T-helper 22 cell (primary cell): Measurements from ENCODE around the gene IL1RAPL2.

ENCODE experiments used
- DNase-seq: peaks from one replicate; pipeline ENCODE4 v3.0.0-alpha.2; 2020; ENCODE audit warnings: low read depth

IL1RAPL2 gene

DNA sequence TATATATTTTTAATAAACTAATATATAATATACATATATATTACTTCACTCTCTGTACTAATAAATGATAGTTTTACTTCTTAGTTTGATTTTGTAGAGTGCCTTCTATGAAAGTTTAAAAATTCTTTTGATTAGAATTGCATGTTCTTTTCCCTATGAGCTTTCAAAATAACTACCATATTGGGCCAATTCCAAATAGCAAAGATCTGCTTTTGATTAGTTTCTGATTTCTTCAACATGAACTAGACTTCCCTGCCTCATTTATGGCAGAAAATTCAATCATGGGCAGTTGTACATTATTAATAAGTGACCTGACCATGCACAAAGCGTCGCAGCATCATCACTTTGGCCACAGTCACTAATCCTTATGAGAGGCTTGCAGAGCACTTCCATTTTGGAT, 703.4 kb downstream of the IL1RAPL2 start:
- DNase-seq = no peak

DNA sequence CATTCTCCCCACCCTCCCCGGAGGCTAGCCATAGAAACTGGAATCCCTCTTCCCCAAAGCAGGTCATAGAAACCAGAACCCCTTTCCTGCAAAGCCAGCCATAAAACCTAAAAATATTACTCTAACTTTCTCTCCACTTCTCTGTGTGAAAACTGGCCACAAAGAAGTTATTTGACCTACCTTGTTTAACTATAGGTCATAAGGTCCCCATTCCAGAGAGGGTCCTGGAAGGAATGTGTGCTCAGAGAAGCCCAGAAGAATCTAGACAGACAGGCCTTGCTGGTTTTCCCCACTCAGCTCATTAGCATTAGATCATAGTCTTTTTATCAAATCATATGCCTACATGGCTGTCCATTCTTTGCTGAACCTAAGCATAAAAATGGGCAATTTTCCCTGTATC, 707.3 kb downstream of the IL1RAPL2 start:
- no peak for DNase-seq

DNA sequence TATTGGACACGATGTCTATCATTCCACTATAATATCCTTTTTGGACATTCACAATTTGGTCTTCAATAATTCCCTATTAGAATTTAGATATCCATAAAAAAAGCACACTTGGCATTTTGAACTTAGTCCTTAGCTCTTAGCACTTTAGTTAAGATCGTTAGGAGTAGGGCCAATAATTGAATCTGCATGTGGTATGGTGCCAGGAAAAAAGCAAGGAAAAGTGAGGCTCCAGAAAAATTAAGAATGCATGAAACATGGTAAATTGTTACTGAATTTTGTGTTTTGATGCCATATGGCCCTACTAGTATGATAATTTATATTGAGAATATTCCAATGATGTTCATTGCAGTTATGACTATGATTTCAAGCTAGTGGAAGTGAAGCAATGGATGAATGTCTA, 708.1 kb downstream of the IL1RAPL2 start:
- no peak for DNase-seq

DNA sequence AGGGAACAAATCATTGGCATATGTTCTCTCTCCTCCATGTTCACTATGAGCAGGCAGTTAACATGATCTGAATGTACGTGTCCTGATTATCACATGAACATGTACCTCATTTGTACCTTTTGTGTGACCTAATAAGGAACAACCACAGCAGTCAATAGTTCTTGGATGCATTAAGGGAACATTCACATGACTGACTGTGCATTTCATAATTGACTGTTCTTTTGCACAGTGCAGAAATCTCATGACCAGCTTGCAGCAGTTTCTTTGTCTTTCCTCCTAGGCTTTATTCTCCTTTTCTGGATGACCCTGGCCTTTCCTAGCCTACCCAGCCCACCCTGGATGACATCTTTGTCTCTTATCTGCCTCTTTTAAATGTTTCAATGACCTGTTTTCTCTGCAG, 711.1 kb downstream of the IL1RAPL2 start:
- no peak for DNase-seq

DNA sequence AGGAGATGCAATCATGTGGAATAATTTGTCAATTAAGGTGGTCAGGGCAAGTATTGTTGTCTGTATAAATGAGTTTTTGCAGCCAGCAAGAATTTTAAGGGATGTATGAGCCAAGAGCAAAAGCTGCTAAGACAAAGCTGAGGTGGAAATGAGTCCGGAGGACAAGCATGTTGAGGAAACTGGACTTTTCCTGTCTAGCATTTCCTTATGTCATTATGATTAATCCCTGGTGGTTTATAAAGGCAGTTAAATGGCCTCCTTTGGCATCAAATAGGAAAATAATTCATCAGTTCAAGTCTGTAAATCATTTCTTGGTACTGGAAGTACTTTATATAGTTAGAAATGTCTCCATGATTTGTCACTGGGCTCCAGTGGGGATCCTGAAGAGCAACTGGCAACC, 716.1 kb downstream of the IL1RAPL2 start:
- no peak for DNase-seq

DNA sequence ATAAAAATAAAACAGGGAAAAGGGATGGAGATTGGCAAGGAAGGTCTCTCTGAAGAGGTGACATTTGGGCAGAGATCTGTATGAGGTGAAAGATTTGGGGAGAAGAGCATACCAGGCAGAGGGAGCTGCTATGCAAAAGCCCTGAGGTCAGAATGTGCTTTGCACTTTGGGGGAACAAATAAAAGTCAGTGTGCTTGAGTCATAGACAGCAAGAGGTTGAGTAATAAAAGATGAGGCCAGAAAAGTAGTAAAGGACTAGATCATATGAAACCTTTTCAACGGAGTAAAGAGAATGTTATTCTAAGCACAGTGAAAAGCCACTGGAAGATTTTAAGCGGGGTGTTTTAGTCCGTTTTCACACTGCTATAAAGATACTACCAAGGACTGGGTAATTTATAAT, 731.0 kb downstream of the IL1RAPL2 start:
- no peak for DNase-seq

DNA sequence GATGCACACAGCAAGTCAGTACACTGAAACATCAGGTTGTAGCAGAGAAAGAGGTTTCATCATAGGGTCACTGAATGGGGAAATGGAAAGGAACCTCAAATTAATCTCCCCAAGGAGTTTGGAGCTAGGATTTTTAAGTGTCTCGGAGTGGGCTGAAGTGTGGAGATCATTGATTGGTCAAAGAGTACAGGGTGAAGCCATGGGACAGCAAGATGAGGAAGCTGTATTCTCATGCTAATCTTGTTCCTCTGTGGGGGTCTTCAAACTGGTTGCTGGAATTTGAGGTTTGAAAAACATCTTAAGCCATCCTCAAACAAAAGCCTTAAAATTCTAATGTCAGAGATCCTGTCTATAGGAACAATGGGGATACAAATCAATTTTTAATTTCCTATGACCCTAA, 733.3 kb downstream of the IL1RAPL2 start:
- DNase-seq = no peak

DNA sequence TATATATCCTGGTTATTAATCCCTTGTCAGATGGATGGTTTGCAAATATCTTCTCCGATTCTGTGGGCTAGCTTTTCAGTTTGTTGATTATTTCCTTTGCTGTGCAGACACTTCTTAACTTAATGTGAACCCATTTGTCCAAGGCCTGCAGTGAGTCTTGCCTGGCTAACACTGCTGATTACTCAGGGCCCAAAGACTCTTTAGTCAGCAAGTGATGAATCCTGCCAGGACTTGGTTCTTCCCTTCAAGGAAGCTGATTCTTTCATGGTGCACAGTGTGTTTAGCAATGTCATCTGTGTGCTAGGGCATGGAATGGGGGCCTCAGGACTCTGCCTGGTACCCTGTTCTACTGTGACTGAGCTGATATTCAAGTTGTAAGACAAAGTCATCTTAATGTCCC, 736.2 kb downstream of the IL1RAPL2 start:
- no peak for DNase-seq

DNA sequence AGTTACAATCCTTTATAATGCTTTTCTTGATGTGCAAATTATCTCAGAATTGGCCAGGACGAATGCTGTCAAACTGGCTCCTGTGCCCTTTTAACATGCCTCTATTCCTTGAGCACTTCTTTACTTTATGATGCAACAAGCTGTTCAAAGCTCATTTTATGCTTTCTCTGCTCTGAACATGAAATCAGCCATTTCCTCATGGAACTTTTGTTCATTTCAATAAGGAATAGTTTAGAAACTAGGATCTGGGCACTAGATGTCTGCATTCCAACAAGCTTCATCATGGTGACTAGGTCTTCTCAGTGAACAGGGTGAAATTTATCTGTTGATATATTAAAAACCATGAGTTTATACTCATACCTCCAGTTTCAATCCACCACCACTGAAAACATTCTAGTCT, 741.8 kb downstream of the IL1RAPL2 start:
- DNase-seq = no peak

DNA sequence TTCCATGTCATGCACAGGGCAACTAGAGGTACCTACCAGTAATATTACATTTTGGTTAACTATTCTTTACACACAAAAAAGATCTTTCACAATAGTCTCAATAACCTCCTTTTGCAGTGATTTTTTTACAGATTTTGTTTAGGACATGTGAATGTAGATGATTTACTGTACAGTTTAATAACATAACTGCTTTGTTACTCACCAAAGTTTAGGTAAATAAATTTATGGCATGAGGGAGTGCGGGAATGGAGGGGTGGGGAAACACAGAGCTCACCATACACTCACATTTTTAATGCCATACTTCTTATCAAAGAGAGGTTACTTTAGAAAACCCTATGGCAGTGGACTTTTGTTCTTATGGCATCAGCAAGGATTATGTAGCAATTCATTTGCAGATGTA, 747.6 kb downstream of the IL1RAPL2 start:
- no peak for DNase-seq

DNA sequence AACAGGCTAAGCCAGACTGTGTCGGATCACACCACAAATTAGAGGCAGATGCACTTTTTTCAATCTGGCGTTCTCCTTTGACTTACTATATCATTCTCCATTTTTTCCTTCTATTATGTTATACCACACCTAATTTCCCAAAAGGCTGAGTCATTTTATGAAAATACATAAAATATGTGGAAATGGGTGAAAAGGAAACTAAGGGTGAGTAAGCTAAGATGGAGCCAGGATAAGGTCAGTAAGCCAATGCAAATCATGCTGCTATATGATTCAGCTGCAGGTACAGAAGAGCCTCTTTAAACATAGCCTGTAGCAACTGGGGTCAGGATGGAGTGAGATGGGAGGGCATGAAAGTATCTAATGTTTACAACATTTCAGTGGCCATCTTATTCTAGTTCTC, 748.5 kb downstream of the IL1RAPL2 start:
- DNase-seq = no peak

DNA sequence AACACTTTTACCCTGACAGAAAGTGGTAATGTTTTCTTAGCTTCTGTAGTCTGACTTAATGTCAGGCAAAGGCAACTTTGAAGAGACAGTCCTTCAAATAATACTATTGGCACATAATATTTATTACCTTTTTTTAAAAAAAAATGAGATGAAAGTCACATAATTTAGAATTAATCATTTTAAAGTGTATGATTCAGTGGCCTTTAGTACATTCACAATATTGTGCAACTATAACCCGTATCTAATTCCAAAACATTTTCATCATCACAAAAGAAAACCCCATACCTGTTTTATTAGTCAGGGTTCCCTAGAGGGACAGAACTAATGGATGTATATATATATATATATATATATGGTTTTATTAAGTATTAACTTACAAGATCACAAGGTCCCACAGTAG, 749.2 kb downstream of the IL1RAPL2 start:
- DNase-seq = no peak

DNA sequence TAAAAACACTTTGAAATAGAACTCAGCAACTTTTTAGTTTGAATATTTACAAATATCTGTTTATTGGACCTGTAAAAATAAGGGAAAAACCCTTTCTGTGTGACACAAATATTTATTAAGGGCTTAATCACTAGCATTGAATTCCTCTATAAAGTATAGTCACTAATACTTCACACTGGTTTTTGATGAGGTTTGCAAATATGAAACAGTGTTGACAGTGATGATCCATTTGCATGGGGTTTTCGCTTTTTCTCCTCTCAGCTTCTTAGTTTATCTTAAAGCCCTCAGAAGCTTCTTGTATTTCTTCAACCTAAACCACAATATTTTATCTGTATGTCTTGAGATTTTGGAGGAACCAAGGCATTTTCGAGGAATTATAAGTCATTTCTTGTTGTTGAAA, 751.1 kb downstream of the IL1RAPL2 start:
- no peak for DNase-seq

DNA sequence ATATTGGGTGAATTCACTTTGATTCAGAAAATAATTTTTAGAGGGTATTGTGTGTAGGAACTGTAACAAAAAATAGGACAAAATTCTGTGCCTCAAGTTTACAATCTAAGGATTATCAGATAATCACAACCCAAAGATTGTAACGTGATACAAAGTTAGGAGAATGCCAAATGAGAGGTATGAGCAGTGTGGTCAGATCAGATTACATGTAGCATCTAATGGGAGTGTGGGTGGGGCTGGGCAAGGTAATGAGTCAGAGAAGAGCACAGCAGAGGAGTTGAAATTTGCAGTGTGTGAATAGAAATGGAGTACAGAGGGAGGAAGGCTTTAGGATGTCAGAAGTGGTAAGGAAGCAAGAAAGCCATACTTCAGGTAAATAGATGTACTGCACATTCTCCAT, 757.9 kb downstream of the IL1RAPL2 start:
- DNase-seq = no peak

DNA sequence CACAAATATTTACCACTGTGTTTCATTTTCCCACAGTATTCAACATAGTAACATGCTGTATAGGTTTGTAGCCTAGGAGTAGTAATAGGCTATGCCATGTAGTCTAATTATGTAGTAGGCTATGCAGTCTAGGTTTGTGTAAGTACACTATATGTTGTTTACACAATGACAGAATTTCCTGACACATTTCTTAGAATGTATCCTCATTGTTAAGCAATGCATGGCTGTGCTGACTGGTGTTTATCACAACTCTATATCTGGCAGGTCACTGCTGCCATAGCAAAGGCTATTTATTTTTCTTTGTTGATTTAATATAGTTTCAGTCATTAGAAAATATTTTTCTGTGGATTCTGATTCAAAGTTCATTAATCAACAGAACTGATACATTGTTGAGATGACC, 762.8 kb downstream of the IL1RAPL2 start:
- no peak for DNase-seq

DNA sequence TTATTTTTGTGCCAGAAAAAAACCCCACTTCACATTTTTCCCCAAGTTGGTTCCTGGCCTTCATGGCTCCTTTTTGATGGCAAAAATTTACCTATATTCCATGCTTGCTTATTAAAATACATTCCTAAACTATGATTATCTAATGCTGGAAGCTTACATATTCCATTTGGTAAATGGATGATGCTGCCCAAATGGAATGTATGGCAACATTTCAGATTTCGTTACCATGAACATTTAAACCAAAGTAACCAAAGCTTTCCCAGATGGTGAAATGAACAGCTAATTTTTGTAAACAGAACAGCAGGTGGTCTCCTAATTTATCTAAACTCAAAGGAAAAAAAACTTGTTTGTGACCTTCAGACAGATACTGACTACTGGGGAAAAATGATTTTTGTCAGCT, 765.2 kb downstream of the IL1RAPL2 start:
- DNase-seq = no peak

DNA sequence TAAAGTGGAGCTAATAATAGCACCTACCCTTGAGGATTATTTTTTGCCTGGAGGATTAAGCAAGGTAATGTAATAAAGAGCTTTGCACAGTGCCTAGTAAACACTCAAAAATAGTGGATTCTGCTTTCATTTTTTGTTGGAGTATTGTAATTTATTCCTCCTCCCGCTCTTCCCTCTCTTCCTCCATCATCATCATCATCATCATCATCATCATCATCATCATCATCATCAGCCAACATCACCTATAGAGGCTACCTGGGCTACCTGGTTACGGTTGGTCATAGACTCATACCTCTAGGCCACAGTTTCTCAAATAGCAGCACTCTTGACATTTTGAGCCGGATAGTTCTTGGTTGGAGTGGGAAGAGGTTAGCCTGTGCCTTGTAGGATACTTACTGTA, 781.4 kb downstream of the IL1RAPL2 start:
- DNase-seq = no peak

DNA sequence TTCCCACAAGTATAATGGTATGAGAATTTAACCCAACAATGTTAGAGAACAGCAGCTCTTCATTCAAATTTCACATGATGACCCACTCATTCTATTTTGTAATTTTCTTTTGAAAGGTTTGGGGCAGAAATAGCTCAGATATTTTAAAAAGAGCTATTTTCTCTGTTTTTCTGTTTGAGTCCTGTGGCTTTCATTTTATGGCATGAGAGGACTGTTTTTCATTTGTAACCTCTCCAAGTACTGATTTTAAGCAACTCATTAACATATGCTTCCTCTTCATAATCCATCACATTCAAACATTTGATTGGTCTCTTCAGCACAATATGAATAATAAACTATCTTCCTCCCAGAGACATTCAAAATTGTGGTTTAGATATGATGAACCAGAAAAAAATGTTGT, 783.5 kb downstream of the IL1RAPL2 start:
- DNase-seq = no peak

DNA sequence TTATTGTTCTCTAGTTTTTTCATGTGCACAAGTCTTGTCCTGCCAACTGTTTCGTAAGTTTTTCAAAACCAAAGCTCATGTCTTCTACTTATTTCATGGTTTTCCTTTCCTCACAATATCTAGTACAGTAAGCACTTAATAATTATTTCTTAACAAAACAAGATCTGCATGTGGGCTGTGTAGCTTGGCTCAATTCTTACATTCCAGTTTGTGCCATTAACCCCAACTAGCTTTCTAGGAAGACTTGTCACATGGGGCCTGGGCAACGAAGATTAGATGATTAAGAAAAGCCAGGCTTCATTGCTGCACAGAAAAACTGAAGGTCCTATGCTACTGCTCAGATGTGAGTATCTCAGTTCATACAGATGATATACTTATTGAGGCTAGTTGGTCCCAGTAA, 809.8 kb downstream of the IL1RAPL2 start:
- DNase-seq = no peak

DNA sequence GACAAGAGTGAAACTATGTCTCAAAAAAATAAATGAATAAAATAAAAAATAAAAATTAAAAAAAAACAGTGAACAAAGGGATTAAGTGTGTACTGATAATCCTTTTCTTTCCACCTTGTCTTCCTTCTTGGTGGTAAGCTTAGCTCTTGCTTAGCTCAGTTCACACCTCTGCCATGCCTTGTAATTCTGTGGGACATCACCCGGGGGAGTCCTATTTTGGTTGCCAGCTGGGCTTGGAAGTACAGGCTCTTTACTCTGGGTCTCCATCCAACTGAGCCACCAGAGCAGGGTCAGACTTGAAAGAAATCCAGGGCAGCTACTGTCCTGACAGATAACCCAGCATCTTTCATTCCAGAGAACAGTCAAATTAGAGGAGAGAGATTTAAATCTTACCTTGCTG, 858.7 kb downstream of the IL1RAPL2 start:
- no peak for DNase-seq

DNA sequence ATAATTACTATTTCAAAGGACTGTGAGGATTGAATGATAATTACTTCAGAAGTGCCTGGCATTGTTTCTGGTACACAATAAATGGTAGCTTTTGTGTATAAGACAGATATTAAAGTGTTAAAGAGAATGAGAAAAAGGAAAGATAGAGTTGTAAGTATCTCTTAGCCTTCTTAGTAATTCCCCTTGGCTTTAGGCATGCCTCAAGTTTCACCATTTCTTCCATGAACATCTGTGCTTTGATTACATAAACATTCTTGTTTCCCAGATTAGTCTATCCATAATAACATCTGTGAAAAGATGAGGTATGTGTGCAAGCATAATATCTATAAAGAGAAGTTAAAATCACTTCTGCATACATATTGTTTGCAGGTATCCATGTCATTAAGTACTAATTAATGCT, 885.4 kb downstream of the IL1RAPL2 start:
- no peak for DNase-seq

DNA sequence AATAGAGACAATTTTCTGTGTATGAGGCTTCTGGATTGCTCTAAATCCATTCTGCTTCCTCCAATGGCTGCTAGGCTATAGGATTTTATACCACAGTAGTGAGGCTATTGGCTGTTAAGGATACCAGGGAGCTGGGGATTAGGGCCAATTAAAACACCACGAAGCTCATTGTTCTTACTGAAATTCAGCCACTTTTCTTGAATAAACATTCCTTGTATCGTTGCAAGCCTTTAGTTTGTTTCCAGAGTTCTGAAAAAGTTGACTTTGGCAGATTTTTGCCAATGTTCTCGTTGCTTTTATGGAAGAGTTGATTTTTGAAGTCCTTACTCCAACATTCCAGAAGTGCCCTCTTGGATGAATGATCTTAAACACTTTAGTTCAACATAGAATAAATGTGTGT, 892.8 kb downstream of the IL1RAPL2 start:
- no peak for DNase-seq

DNA sequence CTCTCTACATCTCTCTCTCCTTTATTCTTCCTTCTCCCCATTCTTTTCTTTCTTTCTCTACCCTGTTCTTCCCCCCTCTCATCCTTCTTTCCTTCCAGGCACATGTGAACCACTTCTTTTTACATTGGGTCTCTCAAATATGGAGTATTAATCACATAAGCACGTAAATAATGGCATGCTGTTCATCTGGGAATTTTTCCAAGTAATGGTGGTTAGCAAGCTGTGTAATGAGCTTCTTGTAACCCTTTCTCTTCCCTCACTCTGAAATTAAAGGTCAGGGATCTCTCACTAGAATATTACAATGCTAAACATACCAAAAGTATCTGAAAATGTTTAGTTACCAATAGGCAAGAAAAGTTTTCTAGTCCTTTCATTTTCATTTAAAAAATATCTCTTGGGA, 894.4 kb downstream of the IL1RAPL2 start:
- no peak for DNase-seq

DNA sequence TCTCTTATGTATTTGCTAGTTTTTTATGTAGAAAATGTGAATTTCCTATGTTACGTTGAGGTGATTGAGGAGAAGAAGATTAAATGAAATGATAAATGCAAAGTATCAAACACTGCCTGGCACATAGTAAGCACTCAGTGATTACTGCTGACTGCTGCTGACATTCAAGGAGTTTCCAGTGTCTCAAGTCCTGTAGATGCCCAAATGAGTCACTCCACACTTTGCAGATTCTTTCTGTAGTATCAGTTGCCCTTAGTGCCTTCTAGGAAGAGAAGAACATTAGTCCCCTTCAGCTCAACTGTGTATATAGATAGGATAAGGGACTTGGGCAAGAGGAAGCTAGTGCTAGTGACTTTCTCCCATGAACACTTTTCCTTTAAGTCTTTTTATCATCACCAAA, 895.0 kb downstream of the IL1RAPL2 start:
- DNase-seq = no peak

DNA sequence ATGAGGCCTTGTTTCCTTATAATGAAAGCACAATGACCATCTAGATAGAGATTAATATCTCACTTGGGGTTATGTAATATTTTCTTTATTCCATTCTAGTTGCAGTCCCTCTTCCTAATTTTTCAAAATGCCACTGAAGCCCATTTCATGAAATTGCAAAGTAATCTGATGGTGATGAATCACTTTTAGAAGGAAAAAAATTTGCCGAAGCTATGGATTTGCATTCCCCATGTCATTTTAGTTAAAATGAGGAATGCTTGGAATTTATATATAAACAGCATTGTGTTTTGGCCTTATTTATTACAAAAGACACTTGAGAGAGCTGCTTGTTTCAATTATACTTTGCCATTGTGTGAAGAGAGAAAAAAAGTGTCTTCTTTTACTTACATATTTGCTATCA, 896.2 kb downstream of the IL1RAPL2 start:
- no peak for DNase-seq
